BE2C (cell line): Measurements from ENCODE around the gene C17orf107.
"Not testable (repeated sequence)": the region's sequence is repeated elsewhere in the genome, so short reads cannot be mapped to it uniquely, and the experiment has no call there.

Experiments
- DNase-seq: peaks from one replicate; pipeline ENCODE4 v3.0.0-alpha.2; 2020
- H3K27me3 ChIP-seq: fragments of 250-450 bp; sonication (Bioruptor Pico); 2 replicates; pipeline ENCODE4 v1.5.1; 2020; ENCODE audit warnings: mild to moderate bottlenecking
- H3K36me3 ChIP-seq: fragments of 250-450 bp; sonication (Bioruptor Pico); 2 replicates; pipeline ENCODE4 v1.5.1; 2020; ENCODE audit warnings: mild to moderate bottlenecking
- H3K4me1 ChIP-seq: fragments of 250-450 bp; sonication (Bioruptor Pico); 2 replicates; pipeline ENCODE4 v1.5.1; 2020
- H3K4me3 ChIP-seq: 2 replicates; pipeline ENCODE4 v1.5.1; 2011; ENCODE audit warnings: low read depth, low read length
- H3K9me3 ChIP-seq: fragments of 250-450 bp; sonication (Bioruptor Pico); 2 replicates; pipeline ENCODE4 v1.5.1; 2020
- CTCF ChIP-seq: IDR thresholded peaks from 2 replicates; pipeline ENCODE4 v1.5.1; 2012; ENCODE audit warnings: mild to moderate bottlenecking, low read depth, low read length

The C17orf107 gene

DNA sequence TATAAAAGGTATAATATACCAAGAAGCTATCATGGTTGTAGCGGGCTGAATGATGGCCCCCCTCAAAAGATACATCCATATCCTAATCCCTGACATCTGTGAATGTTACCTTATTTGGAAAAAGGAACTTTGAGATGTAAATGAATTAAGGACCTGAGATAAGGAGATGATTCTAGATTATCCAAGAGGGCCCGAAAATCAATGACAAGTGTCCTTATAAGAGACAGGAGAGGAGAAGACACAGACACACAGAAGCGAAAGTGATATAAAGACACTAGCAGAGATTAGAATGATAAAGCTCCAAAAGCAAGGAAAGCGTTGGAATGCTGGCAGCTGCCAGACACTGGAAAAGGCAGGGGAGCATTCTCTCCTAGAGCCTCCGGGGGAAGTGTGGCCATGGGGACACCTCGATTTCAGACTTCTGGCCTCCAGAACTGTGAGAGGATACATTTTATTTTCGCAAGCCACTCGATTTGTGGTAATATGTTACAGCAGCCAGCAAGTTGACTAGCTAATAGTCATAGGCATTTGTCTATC lies 20.2 kb downstream of the C17orf107 start:
- H3K4me3 ChIP-seq: no peak overlapping the region
- H3K36me3 ChIP-seq: no peaks in the 10 kb centered on the region
- no peak for DNase-seq
- H3K9me3 ChIP-seq: no peaks in the 10 kb centered on the region
- H3K27me3 ChIP-seq: no peaks in the 10 kb centered on the region
- H3K4me1 ChIP-seq: no peaks in the 10 kb centered on the region
- no peak for TF ChIP-seq CTCF

GRCh38 chr17:4920351-4921048 lies 21.2 kb downstream of the C17orf107 start:
- no peak for DNase-seq
- H3K4me3 ChIP-seq: no peak overlapping the region
- no peaks in the 10 kb centered on the region for H3K36me3 ChIP-seq
- TF ChIP-seq CTCF: no peak
- H3K4me1 ChIP-seq: no peaks in the 10 kb centered on the region
- no peaks in the 10 kb centered on the region for H3K9me3 ChIP-seq
- no peaks in the 10 kb centered on the region for H3K27me3 ChIP-seq

DNA sequence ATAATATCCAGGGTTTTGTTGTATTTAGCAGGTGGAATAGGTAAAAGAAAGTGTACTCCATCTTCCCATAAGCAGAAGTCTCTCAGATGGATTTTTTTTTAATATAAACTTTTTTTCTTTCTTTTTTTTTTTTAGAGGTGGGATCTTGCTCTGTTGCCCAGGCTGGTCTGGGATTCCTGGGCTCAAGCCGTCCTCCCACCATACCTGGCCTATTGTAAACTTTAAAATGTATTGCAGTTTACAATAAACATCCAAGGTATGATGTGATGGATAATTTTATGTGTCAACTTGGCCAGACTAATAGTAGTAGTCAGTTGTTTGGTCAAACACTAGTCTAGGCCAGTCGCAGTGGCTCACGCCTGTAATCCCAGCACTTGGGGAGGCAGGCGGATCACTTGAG lies 22.0 kb downstream of the C17orf107 start:
- no peak for TF ChIP-seq CTCF
- no peaks in the 10 kb centered on the region for H3K4me1 ChIP-seq
- H3K36me3 ChIP-seq: no peaks in the 10 kb centered on the region
- DNase-seq: no peak
- H3K27me3 ChIP-seq: no peaks in the 10 kb centered on the region
- no peaks in the 10 kb centered on the region for H3K9me3 ChIP-seq
- no peak overlapping the region for H3K4me3 ChIP-seq

DNA sequence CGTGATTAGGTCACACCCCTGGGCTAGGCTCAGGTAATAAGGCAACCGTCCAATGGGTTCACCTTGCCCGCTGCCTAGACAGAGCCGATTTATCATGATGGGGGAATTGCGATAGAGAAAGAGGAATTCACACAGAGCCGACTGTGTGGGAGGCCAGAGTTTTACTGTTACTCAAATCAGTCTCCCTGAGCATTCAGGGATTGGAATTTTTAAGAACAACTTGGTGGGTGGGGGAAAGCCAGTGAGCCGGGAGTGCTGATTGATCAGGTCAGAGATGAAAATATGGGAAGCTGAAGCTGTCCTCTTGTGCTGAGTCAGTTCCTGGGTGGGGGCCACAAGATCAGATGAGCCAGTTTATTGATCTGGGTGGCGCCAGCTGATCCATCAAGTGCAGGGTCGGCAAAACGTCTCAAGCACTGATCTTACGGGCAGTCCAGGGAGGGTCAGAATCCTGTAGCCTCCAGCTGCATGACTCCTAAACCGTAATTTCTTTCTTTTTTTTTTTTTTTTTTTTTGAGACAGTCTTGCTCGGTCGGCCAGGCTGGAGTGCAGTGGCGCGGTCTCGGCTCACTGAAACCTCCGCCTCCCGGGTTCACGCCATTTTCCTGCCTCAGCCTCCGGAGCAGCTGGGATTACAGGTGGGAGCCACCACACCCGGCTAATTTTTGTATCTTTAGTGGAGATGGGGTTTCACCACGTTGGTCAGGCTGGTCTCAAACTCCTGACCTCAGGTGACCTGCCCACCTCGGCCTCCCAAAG lies 27.4 kb downstream of the C17orf107 start:
- H3K36me3 ChIP-seq, H3K4me1 ChIP-seq, H3K4me3 ChIP-seq, H3K27me3 ChIP-seq, DNase-seq, H3K9me3 ChIP-seq: not testable (repeated sequence)

- no peaks in the 10 kb centered on the region for H3K27me3 ChIP-seq
- H3K36me3 ChIP-seq: no peaks in the 10 kb centered on the region
- no peaks in the 10 kb centered on the region for H3K4me1 ChIP-seq
- no peak for TF ChIP-seq CTCF
- no peak for DNase-seq
- H3K4me3 ChIP-seq: no peak overlapping the region
- no peaks in the 10 kb centered on the region for H3K9me3 ChIP-seq
Measured at GRCh38 chr17:4928881-4929280, 29.5 kb downstream of the C17orf107 start.

DNA sequence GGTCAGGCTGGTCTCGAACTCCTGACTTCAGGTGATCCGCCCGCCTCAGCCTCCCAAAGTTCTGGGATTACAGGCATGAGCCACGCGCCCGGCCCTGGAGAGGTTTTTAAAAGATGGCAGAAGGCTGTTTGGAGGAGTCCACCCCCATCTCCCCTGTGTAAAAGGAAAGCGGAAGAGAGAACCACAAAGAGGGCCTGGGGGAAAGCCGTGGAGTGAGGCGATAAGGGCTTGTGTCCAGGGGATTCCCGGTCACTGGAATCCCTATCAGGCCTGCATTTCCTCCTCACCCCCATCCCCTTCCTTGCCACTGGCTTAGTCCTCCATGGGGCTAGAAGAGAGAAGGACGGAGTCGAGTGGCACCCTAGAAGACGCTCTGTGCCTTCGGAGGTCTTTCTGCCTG lies 32.6 kb downstream of the C17orf107 start, which contains the start of gene GP1BA:
GP1BA (plus strand) TSS at position 315 of the 400 bp plus-strand sequence. CDS start 328 bp downstream, outside the sequence.
- Histone ChIP-seq H3K4me1 (no peaks in the 10 kb centered on the region), H3K36me3 (no peaks in the 10 kb centered on the region)
- no peak for DNase-seq

More for the DNA sequence above, 32.6 kb downstream of the C17orf107 start, which contains the start of gene GP1BA:
- H3K9me3 ChIP-seq: no peaks in the 10 kb centered on the region
- H3K4me3 ChIP-seq: no peak within 1 kb of the TSS
- TF ChIP-seq CTCF: no peak
- no peaks in the 10 kb centered on the region for H3K27me3 ChIP-seq
